ENCODE data around the gene USP31. TPM values are rescaled to one million over a fixed set of nuclear protein-coding genes. Genes with fewer than 3 reads are reported as not detected.

The USP31 gene
- total RNA-seq, result 1 to 10 TPM; 8.3 to 8.6 TPM

GRCh38 chr16:23149267-23149992, at the start of gene USP31:
Gene USP31 (minus strand): TSS chr16:23149452. CDS start chr16:23149270, 182 bp downstream.

GRCh38 chr16:23182679-23183542, 33.7 kb upstream of the USP31 start, which contains the start of gene SCNN1G:
Gene SCNN1G (plus strand): TSS chr16:23182745. CDS start chr16:23186272, 3,527 bp downstream.

Other genes starting within 250 kb of the USP31 start
- not detected for gene SCNN1G, start 33.3 kb upstream of the USP31 start, total RNA-seq
- not detected for gene SCNN1B, start 152.8 kb upstream of the USP31 start, total RNA-seq